Keratinocyte (primary cell): Measurements from ENCODE around the gene DTD1. TPM values are rescaled to one million over a fixed set of nuclear protein-coding genes. Genes with fewer than 3 reads are reported as not detected.

Experiments used
- DNase-seq: peaks from one replicate; pipeline ENCODE4 v3.0.0-alpha.2; 2011; ENCODE audit warnings: low read depth, missing footprints, low spot score
- FAIRE-seq: peaks from 2 replicates; lab custom pipeline; 2011; peaks lifted over from hg19 to GRCh38; lab: Jason Lieb, UNC
- H2AFZ ChIP-seq: 2 replicates; pipeline ENCODE4 v1.6.0; 2012; ENCODE audit warnings: low read length, control low read depth, inconsistent platforms; ENCODE audit not compliant: control insufficient read depth
- H3K27ac ChIP-seq: 2 replicates; pipeline ENCODE4 v1.5.1; 2011; ENCODE audit warnings: low read length; ENCODE audit not compliant: control insufficient read depth, insufficient read depth
- H3K27me3 ChIP-seq: 3 replicates; pipeline ENCODE4 v1.6.0; 2011; ENCODE audit warnings: low read length; ENCODE audit not compliant: control insufficient read depth, insufficient read depth; ENCODE audit errors: extremely low read depth
- H3K36me3 ChIP-seq, 2 experiments: 2 replicates in 1 of 2; 3 replicates in 1 of 2; pipeline ENCODE4 v1.5.1; 2011; ENCODE audit warnings: low read length in 2 of 2, mild to moderate bottlenecking in 1 of 2; ENCODE audit not compliant: control insufficient read depth in 2 of 2, insufficient read depth in 2 of 2; ENCODE audit errors: extremely low read depth in 1 of 2
- H3K4me1 ChIP-seq: 3 replicates; pipeline ENCODE4 v1.5.1; 2011; ENCODE audit warnings: low read length; ENCODE audit not compliant: control insufficient read depth, insufficient read depth; ENCODE audit errors: extremely low read depth
- H3K4me2 ChIP-seq: 3 replicates; pipeline ENCODE4 v1.6.0; 2011; ENCODE audit warnings: low read depth, low read length; ENCODE audit not compliant: control insufficient read depth, insufficient read depth; ENCODE audit errors: extremely low read depth
- H3K4me3 ChIP-seq, 3 experiments: fragments of 200-600 bp in 1 of 3; sonication (generic) in 1 of 3; 2 replicates in 2 of 3; 3 replicates in 1 of 3; pipeline ENCODE4 v1.5.1; 2011 to 2016; ENCODE audit warnings: low read length in 3 of 3, mild to moderate bottlenecking in 3 of 3, control low read depth in 2 of 3, inconsistent platforms in 1 of 3, low read depth in 1 of 3, mixed read lengths in 1 of 3, mixed run types in 1 of 3, moderate library complexity in 1 of 3; ENCODE audit not compliant: control insufficient read depth in 2 of 3, insufficient read depth in 2 of 3; ENCODE audit errors: extremely low read depth in 1 of 3
- H3K79me2 ChIP-seq: 2 replicates; pipeline ENCODE4 v1.6.0; 2012; ENCODE audit warnings: low read length; ENCODE audit not compliant: control insufficient read depth, insufficient read depth
- H3K9ac ChIP-seq: 3 replicates; pipeline ENCODE4 v1.6.0; 2011; ENCODE audit warnings: low read length; ENCODE audit not compliant: control insufficient read depth, insufficient read depth; ENCODE audit errors: extremely low read depth
- H3K9me1 ChIP-seq: 3 replicates; pipeline ENCODE4 v1.6.0; 2011; ENCODE audit warnings: low read length; ENCODE audit not compliant: control insufficient read depth, insufficient read depth; ENCODE audit errors: extremely low read depth
- H3K9me3 ChIP-seq: 2 replicates; pipeline ENCODE4 v1.5.1; 2012; ENCODE audit warnings: low read depth, low read length; ENCODE audit not compliant: control insufficient read depth
- H4K20me1 ChIP-seq: 3 replicates; pipeline ENCODE4 v1.6.0; 2011; ENCODE audit warnings: low read length; ENCODE audit not compliant: control insufficient read depth, insufficient read depth; ENCODE audit errors: extremely low read depth
- CTCF ChIP-seq, 3 experiments: IDR thresholded peaks in 1 of 3; conservative IDR thresholded peaks in 1 of 3; optimal IDR thresholded peaks in 1 of 3; 2 replicates in 2 of 3; 3 replicates in 1 of 3; pipeline versions ENCODE3 to v1.5.1; 2011; ENCODE audit warnings: low read length in 3 of 3, mild to moderate bottlenecking in 3 of 3, moderate library complexity in 2 of 3, control low read depth in 1 of 3, inconsistent platforms in 1 of 3; ENCODE audit not compliant: insufficient read depth in 2 of 3; ENCODE audit errors: extremely low read depth in 1 of 3
- EZH2 ChIP-seq: IDR thresholded peaks from one replicate; pipeline ENCODE4 v1.6.1; 2012; ENCODE audit warnings: inconsistent platforms, mild to moderate bottlenecking, low read length, moderate library complexity
- dilution Hi-C: fragments of 300-500 bp; cut with MboI; formaldehyde crosslinking; loops from one replicate; pipeline ENCODE4 v1.7.0; 2020; ENCODE audit warnings: low sequenced_read_pairs; ENCODE audit not compliant: extremely low pct_ligation_motif_present
- polyA plus RNA-seq, 5 experiments: library from polyadenylated mRNA; depleted of rRNA in 3 of 5; stranded (reverse) in 3 of 5; stranded (forward) in 1 of 5; unstranded in 1 of 5; fragments of >200 nt; gene quantifications; 1 replicate in 1 of 5; 2 replicates in 3 of 5; 3 replicates in 1 of 5; pipeline versions ENCODE4 v1.2.1 to v1.2.3, GENCODE V29; 2011 to 2012; ENCODE audit warnings: missing spikeins in 2 of 5, low read depth in 1 of 5, low replicate concordance in 1 of 5

DTD1 gene
- polyA plus RNA-seq, 1 donor (not counting 4 experiments of a cell fraction or from before 2014, with no cell fraction given), result 68.3 TPM

GRCh38 chr20:18684775-18685174 lies 96.9 kb downstream of the DTD1 start:
- no peak overlapping the region for H3K4me2 ChIP-seq
- TF ChIP-seq CTCF (optimal IDR thresholded peaks at IDR 0.05 in 1 of 3, IDR thresholded peaks at IDR 0.05 in 1 of 3, conservative IDR thresholded peaks at IDR 0.05 in 1 of 3; ENCODE audit: extremely low read depth in 1 of 3, insufficient read depth in 2 of 3, low read length in 3 of 3) (no peak), EZH2 (no peak)
- no peaks in the 10 kb centered on the region for H3K79me2 ChIP-seq
- no peak for DNase-seq
- no peaks in the 10 kb centered on the region for H4K20me1 ChIP-seq
- no peak overlapping the region for H2AFZ ChIP-seq
- H3K36me3 ChIP-seq, result peaks cover 0 to 1% of the 10 kb centered on the region in 2 experiments
- H3K9me1 ChIP-seq, result no peaks in the 10 kb centered on the region
- no peak overlapping the region for H3K27ac ChIP-seq
- no peak overlapping the region for H3K4me3 ChIP-seq
- no peaks in the 10 kb centered on the region for H3K9me3 ChIP-seq
- no peaks in the 10 kb centered on the region for H3K4me1 ChIP-seq
- no peak overlapping the region for H3K9ac ChIP-seq
- H3K27me3 ChIP-seq, result no peaks in the 10 kb centered on the region
- dilution Hi-C loops, result no loop called here
- no peak for FAIRE-seq

GRCh38 chr20:18685406-18685805 lies 97.6 kb downstream of the DTD1 start:
- Histone ChIP-seq H3K79me2 (no peaks in the 10 kb centered on the region), H3K4me2 (no peak overlapping the region), H2AFZ (no peak overlapping the region), H3K9ac (no peak overlapping the region), H3K9me1 (no peaks in the 10 kb centered on the region), H3K27ac (no peak overlapping the region), H3K27me3 (no peaks in the 10 kb centered on the region), H3K4me1 (no peaks in the 10 kb centered on the region), H3K36me3 (peaks cover 0 to 1% of the 10 kb centered on the region in 2 experiments), H3K9me3 (no peaks in the 10 kb centered on the region), H4K20me1 (no peaks in the 10 kb centered on the region), H3K4me3 (no peak overlapping the region)
- dilution Hi-C loops, result no loop called here
- TF ChIP-seq CTCF (optimal IDR thresholded peaks at IDR 0.05 in 1 of 3, IDR thresholded peaks at IDR 0.05 in 1 of 3, conservative IDR thresholded peaks at IDR 0.05 in 1 of 3; ENCODE audit: extremely low read depth in 1 of 3, insufficient read depth in 2 of 3, low read length in 3 of 3), result no peak
- no peak for TF ChIP-seq EZH2
- DNase-seq (no peak), FAIRE-seq (no peak)
